GM19035 (cell line): Measurements from ENCODE around the gene NAE1.
"Not testable (repeated sequence)": the region's sequence is repeated elsewhere in the genome, so short reads cannot be mapped to it uniquely, and the experiment has no call there.

ENCODE experiments used
- ATAC-seq: cut with Tn5 transposase; IDR thresholded peaks from one replicate; pipeline ENCODE4 v1.9.1; 2021; ENCODE audit not compliant: unreplicated experiment

NAE1 gene

DNA sequence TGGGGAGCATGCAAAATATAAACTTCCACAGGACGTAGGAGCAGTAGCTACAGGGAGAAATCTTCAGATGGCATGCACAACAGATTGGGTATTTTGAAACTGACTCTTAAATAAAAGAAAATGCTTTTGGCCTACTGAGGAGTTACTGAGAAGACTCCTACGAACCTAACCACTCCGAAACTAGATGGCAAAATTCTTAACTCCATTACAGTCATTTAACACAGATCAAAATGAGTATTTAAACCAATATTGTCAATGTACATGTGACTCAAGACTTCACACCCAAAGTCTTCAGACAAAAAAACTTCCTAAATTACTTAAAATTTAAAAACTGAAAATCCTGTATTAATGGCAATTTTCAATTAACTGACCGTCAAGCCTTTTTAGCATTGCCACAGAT, 21.0 kb downstream of the NAE1 start:
- no peak for ATAC-seq

DNA sequence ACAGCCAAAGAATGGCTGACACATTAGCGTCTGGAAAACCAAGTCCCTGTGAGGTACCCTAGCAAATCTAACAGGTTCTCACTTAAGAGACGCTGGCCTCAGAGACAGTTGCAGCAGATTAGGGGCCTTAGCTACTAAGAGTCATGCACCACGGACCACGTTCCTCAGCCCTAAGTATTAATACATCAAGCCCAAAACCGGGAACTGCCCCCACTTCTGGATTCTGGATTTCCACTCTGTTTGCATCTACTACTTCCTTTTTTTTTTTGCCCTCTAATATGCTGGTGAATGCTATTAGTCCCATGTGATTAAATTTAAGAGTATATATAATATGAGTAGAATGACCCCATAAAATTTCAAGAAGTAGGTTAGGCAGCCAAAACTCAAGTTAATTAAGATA, 28.6 kb downstream of the NAE1 start:
- no peak for ATAC-seq

DNA sequence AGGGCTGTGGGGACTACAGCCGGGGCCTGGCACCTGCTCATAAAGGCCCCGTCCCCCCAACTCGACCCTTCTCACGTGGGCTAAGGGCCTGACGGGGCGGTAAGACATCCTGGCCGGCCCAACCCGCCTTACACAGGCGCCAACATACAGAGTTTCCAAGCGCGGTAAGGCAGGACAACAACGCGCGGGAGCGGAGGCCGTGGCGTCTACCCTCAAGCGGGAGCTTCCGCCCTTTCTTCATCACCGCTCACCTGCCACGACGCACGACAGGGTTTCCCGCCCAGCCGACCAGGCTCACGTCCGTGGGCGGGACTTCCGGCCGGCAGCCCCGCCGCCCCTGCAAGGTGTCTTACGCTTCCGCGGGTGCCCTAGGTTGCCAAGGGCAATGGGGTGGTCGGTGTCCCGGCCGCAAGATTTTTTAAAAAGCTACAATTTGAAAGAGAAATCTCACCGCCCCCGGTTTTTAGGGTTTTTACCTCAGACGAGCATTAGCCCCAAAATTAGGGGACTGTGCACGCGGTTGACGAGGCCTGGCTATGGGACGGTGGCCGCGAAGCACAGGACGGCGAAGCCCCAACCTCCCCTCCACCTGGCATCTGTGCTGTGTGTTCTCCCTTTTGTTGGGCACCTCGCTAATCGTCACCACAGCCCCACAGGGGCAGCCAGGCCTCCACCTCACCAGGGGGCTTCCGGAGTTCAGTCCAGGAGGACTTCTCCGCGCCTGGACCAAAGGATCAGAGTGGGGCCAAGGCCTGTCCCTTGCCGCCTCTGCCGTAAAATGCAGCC, 29.3 kb downstream of the NAE1 start, which contains the start of gene TERB1:
TERB1 (minus strand) TSS at position 265 of the 786 bp plus-strand sequence. CDS start 4,786 bp downstream, outside the sequence.
- ATAC-seq, result no peak

DNA sequence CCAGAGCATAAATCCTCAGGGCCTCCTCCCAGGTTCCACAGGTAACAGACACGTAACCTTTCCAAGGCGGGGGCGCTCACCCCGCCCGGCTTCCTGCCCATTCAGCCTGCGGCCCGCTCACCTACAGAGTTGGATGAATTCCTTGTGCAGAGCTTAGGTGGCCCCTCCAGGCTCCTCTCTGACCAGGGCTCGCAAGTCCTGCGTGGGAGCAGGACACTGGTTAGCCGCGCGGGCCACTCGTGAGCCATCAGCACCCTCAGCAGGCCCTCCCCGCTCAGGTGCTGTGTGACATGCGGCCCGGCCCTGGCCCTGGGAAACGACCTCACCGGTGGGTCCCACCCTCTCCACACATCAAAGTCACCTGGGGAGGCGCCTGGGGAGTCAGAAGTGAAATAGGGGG, 29.9 kb downstream of the NAE1 start:
- no peak for ATAC-seq

DNA sequence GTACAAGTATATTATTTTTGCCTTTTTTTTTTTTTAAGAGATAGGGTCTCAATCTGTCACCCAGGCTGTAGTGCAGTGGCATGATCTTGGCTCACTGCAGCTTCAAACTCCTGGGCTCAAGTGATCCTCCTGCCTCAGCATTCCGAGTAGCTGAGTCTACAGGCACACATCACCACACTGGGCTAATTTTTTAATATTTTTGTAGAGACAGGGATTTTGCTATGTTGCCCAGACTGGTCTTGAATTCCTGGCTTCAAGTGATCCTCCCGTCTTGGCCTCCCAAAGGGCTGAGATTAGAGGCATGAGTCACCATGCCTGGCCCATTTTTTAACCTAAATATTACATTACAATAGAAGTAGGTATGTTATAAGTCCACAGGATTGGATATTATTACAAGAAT, 32.6 kb downstream of the NAE1 start:
- no peak for ATAC-seq

DNA sequence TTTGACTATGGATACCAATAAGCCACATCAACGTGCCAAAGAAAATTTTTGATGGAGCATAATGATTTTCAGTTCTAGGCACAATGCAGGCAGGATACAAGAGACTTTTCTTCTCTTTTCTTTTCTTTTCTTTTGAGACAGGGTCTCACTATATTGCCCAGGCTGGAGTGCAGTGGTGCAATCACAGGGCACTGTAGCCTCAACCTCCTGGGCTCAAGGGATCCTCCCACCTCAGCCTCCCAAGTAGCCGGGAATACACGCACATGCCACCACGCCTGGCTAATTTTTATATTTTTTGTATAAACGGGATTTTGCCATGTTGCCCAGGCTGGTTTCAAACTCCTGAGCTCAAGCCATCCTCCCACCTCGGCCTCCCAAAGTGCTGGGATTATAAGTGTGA, 36.8 kb downstream of the NAE1 start:
- ATAC-seq, result not testable (repeated sequence)

DNA sequence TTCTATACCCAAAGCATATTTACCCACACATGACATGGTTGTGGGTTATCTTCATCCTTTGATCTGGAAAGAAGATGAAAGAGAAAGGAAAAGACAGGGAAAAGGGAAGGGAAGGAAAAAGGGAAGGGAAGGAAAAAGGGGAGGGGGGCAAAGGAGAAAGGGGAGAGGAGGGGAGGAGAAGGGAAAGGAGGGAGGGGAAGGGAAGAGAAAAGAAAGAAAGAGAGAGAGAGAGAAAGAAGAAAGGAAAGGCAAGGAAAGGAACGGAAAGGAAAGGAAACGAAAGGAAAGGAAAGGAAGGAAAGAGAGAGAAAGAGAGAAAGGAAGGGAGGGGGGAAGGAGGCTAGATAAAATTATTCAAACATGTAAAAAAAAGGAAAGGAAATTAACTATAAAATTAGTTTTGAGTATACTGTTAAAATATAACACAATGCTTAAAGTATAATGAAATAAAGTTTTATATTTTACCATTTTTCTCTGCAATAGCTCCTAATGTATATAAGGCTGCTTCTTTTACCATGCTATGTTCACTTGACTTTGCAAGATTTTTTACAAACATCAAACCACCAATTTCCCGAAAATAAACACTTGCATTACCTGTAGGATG, 40.5 kb downstream of the NAE1 start:
- ATAC-seq, result no peak

DNA sequence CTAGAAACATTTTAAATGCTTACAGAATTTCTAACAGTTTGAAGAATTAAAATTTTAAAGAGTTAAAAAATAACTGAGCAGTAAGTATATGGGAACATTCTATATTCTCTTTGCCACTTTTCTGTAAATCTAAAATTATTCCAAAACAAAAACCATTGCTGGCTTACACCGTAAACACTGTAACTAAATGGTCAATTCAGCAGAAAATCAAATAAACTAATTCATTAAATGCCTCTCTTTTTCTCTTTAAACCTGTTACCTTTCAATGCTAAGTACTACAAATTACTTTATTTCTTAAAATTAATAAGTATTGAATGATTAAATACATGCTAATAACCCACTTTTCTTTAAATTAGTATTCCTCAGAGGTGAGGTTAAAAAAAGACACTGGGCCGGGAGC, 43.3 kb downstream of the NAE1 start:
- no peak for ATAC-seq

DNA sequence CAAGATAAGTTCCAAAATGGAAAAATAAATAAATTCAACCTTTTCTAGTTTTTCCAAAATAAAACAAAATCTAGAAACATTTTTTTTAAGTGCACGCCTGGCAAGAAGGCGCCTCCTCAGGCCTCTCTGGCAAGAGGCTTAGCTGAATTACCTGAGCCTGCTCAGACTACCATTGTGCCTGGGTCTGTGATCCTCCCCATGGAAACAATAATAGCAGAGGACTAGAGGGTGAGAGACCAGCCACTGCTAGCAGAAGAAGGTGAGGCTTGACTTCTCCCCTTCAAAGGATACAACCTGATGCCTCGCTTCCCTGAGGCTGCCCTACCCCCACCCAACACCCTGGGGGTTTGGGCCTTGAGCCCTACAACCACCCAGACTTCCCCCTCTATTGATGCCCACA, 44.2 kb downstream of the NAE1 start:
- no peak for ATAC-seq

DNA sequence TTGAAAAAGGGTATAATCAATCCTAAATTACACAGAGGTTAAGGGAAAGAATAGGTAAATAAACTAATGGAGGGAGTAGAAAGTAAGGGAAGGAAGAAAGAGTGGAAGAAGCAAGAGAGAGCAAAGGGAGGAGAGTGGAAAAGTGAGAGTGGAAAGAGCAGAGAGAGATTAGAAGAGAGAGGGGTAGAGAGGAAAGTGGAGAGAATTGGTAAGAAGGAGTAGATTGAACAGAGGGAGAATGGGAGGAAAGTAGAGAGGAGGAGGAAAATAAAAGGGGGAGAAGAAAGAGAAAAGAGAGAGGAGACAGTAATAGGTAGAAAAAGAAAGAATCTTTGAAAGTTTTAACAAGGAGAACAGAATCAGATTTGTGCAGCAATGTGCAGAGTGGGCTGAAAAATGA, 54.3 kb downstream of the NAE1 start:
- no peak for ATAC-seq

DNA sequence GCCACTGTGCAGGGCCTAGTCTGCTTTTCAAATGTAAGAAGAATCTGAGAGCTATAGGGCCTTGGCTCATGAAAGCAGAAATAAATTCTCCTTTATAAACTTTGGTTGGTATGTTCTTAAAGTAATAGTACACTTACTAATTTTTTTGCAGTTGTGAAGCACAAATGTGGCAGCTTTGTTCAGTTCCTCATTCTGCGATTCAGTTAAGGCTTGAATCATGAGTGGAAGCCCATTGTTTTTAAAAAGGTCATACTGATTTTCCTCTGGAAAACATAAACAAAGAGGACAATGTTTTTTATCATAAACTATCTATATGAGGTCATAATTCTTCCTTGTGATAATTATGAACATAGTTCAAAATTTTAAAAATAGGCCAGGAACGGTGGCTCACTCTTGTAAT, 55.8 kb downstream of the NAE1 start:
- no peak for ATAC-seq

DNA sequence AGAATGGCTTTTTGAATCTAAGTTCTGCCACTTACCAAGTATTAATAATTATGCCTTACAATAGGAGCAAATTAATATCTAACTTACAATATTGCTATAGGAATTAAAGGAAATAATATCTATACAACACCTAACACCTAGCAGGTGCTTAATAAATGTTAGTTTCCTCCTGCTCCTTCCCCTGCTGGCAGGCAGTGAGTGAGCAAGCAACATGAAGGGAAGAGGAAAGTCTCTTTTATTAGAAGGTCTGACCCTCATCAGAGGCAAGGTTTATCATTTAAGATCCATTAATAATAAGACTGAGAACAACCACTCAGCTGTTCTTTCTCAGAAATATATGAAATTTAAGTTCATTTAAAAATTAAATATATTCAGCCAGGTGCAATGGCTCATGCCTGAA, 72.7 kb downstream of the NAE1 start:
- ATAC-seq, result no peak

DNA sequence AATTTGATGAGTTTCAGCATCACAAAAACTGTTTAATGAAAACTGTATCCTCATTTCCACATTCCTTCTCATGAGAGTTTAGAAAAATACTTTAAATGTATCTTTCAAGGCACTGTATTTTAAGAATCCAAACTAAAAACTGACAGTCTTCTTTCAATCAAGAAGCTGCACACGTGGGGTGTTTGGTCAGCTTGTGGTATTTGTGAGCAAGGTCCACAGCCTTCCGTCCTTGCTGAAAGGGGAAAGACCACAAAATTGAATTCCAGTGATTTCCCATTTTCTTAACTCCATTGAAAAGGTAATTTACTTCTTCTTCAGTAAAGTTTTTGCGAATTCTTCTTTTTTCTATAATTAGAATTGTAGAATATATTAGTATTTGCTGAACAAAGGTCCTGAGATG, 76.0 kb downstream of the NAE1 start:
- no peak for ATAC-seq

DNA sequence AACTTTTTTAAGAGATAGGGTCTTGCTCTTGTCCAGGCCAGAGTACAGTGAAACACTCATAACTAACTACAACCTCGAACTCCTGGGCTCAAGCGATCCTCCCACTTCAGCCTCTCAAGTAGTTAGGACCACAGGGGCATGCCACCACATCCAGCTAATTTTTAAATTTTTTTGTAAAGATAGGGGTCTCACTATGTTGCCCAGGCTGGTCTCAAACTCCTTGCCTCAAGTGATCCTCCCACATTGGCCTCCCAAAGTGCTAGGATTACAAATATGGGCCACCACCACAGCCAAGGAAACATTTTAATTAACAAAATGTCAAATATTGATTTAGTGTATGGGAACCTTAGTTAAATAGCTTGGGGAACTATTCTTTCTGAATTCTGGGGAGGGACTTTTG, 76.6 kb downstream of the NAE1 start:
- ATAC-seq, result no peak

DNA sequence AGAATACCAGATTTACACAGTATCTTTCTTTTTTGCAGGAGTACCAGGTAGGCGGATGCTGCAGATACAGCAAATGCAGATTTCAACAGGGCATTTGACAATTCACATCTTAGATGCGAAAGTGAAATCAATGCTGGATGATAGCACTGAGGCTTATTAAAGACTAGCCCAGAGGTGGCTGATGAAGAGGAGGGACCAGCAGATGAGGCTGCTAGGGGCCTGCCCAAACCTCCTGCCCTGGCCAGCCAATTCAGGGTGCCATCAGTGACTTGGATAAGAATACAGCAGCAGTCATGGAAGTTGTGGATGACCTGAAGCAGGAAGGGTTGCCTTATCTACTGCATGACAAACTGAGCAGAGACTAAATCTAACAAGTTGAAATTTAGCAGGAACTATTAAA, 77.8 kb downstream of the NAE1 start:
- no peak for ATAC-seq
